Middle frontal gyrus (tissue), 1 donor: Measurements from ENCODE around the gene METTL17.
A peak's percentile ranks its signal among the peaks of the same experiment; 100 is the strongest.
"Not testable (repeated sequence)": the region's sequence is repeated elsewhere in the genome, so short reads cannot be mapped to it uniquely, and the experiment has no call there.

ENCODE experiments used
- DNase-seq: peaks from one replicate; pipeline ENCODE4 v3.0.0-alpha.2; 2015; ENCODE audit warnings: low spot score; ENCODE audit errors: extremely low spot score

METTL17 gene

DNA sequence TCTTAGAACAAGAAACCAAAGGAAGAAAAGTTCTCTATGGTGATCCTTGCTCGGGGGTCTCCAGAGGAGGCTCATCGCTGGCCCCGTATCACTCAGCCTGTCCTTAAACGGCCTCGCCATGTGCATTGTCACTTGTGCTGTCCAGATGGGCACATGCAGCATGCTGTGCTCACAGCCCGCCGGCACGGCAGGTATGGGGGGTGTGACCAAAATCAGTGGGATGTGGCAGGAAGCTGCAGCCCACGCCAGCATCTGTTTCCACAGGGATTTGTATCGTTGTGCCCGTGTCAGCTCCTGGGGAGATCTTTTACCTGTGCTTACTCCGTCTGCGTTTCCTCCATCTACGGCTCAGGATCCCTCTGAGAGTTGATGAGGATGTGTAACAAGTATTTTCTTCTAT, 6.7 kb downstream of the METTL17 start:
- DNase-seq = no peak

DNA sequence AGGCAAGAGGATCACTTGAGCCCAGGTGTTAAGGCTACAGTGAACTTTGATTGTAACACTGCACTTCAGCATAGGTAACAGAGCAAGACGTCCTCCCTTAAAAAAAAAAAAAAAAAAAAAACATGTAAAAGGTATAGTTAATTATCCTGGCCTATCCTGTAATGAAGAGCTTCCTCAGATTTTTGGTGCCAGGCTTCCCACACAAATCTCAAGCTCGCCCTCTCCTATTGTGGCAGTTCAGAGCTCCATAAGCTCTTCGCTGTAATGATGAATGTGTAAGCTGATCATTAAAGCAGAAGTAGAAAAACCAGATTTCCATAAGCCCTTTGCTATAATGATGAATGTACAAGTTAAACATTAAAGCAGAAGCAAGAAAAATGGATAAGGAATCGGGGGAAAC, 7.3 kb downstream of the METTL17 start:
- no peak for DNase-seq

GRCh38 chr14:20997564-20997963, 7.8 kb downstream of the METTL17 start:
- DNase-seq = no peak

DNA sequence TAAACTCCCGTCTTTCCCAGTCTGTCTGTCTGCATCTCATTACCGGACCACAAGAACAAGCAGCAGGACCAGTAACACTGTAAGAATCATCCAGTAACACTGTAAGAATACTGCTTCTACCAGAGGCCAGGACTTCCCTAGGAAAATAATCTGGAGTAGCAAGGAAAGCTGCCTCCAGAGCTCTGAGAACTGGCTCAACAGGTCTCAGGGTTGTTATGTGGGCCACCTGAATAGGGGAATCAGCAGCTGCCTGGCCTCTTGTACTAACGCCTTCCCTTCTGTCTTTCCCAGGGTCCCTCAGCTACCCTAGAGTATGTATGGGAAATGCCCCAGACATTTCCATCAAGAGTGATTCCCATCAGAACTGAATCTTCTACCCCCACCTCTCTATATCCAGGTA, 8.4 kb downstream of the METTL17 start:
- no peak for DNase-seq

GRCh38 chr14:20998674-20999366, 9.0 kb downstream of the METTL17 start, which contains the start of gene SLC39A2:
Gene SLC39A2 (plus strand): TSS chr14:20999293. CDS start chr14:20999447, 154 bp downstream.
- no peak for DNase-seq

GRCh38 chr14:20999591-20999990, 9.8 kb downstream of the METTL17 start:
- no peak for DNase-seq

DNA sequence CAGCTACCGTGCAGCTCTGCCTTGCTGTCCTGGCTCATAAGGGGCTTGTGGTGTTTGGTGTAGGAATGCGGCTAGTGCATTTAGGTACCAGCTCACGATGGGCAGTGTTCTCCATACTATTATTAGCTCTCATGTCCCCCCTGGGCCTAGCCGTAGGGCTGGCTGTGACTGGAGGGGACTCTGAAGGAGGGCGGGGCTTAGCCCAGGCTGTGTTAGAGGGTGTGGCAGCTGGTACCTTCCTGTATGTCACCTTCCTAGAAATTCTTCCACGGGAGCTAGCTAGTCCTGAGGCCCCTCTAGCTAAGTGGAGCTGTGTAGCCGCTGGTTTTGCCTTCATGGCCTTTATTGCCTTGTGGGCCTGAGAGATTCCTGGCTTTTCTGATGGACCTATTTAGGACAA, 11.4 kb downstream of the METTL17 start:
- DNase-seq = no peak

GRCh38 chr14:21003788-21004346, 14.1 kb downstream of the METTL17 start:
- no peak for DNase-seq

DNA sequence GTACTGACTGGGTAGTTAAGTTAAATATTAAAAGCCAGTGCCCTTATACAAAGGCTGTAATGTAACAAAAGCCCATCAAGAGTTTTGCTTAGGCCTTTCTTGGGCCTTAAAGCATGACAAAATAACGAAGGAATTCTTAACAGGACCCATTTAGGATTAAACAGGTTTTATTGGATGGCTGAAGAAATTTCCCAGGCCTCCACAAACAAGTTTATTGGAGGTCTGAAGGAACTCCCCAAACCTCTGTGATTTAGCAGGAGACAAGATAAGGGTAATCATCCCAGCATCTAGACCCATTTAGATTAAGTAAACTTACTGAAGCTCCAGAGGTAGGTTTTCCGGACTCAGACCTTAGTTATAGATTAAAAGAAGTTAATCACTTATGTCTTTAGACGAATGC, 19.9 kb downstream of the METTL17 start:
- DNase-seq = not testable (repeated sequence)

DNA sequence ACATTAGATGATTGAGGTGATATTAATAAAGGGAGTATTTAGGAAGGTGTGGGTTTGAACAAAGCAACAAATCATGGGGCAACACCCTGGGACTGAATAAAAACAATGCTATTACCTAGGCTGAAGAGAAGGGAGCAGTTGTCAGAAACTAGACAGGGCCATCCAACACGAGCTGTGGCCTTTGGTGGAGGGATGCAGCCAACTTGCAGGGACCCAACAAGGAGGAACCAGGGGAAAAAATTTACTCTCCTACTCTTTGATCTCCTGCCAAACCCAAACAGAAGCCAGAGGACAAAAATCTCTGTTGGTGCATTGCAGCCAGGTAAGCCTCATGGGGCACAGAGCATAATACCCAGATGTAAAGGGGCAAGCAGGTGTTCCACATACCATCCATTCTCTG, 21.4 kb downstream of the METTL17 start:
- DNase-seq = no peak

GRCh38 chr14:21014761-21015190, 25.0 kb downstream of the METTL17 start:
- DNase-seq = peak; percentile 88

DNA sequence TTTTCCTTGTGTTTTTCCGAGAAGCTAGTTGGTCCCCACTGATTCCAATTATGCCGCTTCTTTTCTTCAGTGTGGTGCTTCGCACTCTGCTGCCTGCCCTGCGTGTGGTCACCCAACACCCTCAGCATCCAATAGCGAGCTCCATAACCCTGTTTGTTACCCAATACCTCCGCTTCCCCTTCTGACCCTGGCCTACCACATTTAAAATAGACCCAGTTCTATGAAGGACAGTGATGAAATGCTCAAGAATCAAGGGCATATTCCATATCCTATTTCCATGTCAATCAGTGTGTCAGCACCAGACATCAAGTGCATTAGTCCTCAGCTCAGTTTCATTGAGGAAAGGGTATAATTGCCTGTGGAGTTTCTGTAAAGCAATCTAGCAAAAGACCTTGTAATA, 25.5 kb downstream of the METTL17 start:
- no peak for DNase-seq

- no peak for DNase-seq
These were observed 26.8 kb downstream of the METTL17 start for GRCh38 chr14:21016413-21017190.

GRCh38 chr14:21017528-21018245, 27.9 kb downstream of the METTL17 start:
- DNase-seq = no peak

DNA sequence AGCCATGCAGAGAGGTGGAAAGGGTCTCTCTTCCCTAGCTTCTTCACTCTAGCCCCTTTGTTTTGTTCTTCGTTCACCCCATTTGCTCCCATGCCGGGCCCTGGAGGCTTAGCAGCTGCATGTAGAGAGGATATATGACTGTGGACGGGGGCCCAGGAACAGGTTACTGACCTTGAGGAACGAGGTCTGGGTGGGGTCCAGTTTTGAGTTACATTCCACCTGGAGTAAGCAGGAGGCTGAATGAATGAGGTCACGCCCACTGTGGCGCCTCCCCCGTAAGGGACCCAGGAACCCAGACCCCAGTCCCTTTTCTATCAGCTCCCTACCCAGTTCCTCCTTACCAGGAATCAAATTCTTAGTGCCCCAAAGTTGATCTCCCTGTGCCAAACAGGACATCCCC, 28.5 kb downstream of the METTL17 start:
- no peak for DNase-seq

DNA sequence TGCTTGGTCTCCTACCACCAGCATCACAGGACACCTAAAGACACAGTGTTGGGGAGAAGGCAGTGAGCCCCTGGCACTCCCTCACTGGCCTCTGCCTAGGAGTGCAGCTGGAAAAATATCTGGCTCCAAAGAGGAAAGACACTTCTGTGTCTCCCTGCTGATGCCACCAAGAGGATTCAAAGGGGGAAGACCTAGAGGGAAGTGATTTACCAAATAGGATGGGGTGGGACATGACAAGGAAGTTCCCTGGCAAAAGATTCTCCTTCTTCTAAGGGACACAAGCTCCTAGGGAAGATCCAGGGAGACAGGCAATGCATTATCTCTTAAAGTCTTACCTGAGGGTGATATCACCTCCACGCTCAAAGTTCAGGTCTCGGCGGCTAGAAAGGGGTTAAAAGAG, 29.0 kb downstream of the METTL17 start:
- no peak for DNase-seq

DNA sequence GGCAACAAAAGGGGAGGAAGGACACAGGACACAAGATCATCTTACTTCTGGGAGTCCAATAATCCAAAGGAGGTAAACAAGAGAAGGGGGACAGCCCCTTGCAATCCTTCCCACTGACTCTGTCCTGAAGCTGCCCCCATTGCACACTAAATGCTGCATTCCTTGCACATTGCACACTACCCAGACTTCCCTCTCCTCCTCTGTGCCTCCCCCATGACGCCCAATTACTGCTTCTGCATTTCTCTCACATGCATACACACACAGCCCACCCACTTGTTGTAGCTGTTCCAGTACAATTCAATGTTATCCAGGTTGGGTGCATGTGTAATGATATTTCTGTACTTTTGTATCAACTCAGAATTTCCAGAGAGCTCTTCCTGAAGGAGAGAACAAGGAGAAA, 29.6 kb downstream of the METTL17 start:
- no peak for DNase-seq

GRCh38 chr14:21020977-21021545, 31.3 kb downstream of the METTL17 start:
- DNase-seq = no peak

DNA sequence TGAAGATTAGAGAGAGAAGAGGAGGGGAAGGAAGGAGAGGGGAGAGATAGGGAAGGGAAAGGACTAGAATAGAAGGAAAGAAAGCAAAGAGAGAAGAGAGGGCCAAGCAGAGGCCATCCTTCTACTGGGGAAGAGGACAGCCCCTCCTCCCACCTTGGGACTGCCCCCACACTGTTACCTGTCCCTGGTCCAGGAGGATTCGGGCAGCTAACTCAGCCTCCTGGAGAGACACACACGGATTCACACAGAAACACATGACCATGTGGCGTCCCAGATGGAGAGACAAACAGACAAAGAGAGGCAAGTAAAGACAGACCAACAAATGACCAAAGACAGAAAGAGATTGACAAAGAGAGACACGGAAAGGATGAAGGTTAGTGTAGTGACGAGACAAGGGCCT, 32.9 kb downstream of the METTL17 start:
- DNase-seq = no peak

GRCh38 chr14:21023174-21023573, 33.4 kb downstream of the METTL17 start:
- DNase-seq = no peak

DNA sequence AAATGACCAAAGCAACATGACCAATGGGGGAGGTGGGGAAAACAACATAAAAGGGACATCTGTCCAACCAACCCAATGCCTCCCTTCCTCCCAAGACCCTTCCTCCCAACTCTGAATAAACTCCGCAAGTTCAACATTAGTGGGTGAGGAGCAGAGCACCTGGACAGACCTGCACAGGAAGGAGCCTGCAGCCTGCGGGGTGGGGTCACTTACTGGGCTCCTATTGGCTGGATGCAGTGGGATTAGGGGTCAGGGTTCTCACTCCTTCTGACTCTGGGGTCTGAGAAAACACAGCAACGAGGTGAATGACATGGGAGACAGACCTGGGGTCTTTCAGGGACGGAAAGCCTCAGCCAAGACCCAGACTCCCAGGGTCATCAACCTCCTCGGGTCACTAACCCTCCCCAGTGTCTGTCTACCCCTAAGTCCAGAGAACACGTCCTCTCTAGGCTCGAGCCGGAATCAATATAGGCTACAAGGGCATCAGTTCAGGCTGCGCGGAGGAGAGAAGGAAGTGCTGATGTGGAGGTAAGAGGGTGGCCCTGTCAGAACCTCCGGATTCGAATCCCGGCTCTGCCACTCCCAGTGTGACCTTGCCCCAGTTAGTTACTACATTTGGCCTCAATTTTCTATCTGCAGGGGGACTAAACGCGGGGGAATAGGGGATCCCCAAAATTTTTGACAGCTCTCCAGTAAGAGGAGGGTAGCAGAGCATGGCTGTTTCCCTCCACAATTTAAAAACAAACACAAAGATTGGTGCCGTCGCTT, 34.2 kb downstream of the METTL17 start:
- no peak for DNase-seq
